Suprapubic skin (tissue), 4 donors: ENCODE results near the gene HOXA7. TPM values are rescaled to one million over a fixed set of nuclear protein-coding genes. Genes with fewer than 3 reads are reported as not detected.

ENCODE experiments used
- DNase-seq, 2 donors: peaks; one replicate each; pipeline ENCODE4 v3.0.0-alpha.2; 2019; ENCODE audit warnings: low spot score in 2 of 2
- H3K27ac ChIP-seq: fragments of 200-600 bp; sonication (generic); one replicate; pipeline ENCODE4 v1.5.1; 2019
- H3K27me3 ChIP-seq: fragments of 200-600 bp; sonication (generic); one replicate; pipeline ENCODE4 v1.5.1; 2019
- H3K36me3 ChIP-seq: fragments of 200-600 bp; sonication (generic); one replicate; pipeline ENCODE4 v1.5.1; 2019
- H3K4me1 ChIP-seq: fragments of 200-600 bp; sonication (generic); one replicate; pipeline ENCODE4 v1.5.1; 2019
- H3K4me3 ChIP-seq: fragments of 200-600 bp; sonication (generic); one replicate; pipeline ENCODE4 v1.5.1; 2019; ENCODE audit warnings: mild to moderate bottlenecking
- H3K9me3 ChIP-seq: fragments of 200-600 bp; sonication (generic); one replicate; pipeline ENCODE4 v1.5.1; 2019
- CTCF ChIP-seq, 2 donors: fragments of 200-600 bp in 1 of 2; fragments of 450-650 bp in 1 of 2; sonication (generic) in 1 of 2; IDR thresholded peaks; one replicate each; pipeline ENCODE4 v1.5.1; 2016 to 2019; ENCODE audit warnings: antibody characterized with exemption in 2 of 2, mild to moderate bottlenecking in 1 of 2, moderate library complexity in 1 of 2
- EP300 ChIP-seq: sonication (generic); formaldehyde crosslinking; IDR thresholded peaks from one replicate; pipeline ENCODE4 v1.6.1; 2017; ENCODE audit warnings: antibody characterized with exemption
- POLR2A ChIP-seq, 2 donors: fragments of 450-650 bp; IDR thresholded peaks; one replicate each; pipeline ENCODE4 v1.6.1; 2017; ENCODE audit warnings: antibody characterized with exemption in 2 of 2, mild to moderate bottlenecking in 2 of 2, moderate library complexity in 2 of 2
- POLR2AphosphoS5 ChIP-seq, 3 donors: sonication (generic); formaldehyde crosslinking; IDR thresholded peaks; one replicate each; pipeline ENCODE4 v1.6.1; 2017; ENCODE audit warnings: antibody characterized with exemption in 3 of 3
- WGBS: methylation state at CpG from one replicate; pipeline ENCODE4 v1.1.5; 2018; 5-methylcytosine and 5-hydroxymethylcytosine counted together
- total RNA-seq, 4 donors: library from RNA; depleted of rRNA; stranded (reverse); fragments of >200 nt; gene quantifications; one replicate each; pipeline ENCODE4 v1.1.0, GENCODE V29; 2016

HOXA7 gene
- total RNA-seq, 4 donors from 2014 or later, result 14.8 to 23.6 (median 17.5) TPM

GRCh38 chr7:27158436-27159265, 2.2 kb upstream of the HOXA7 start:
- H3K36me3 ChIP-seq, result no peaks in the 10 kb centered on the region
- H3K4me1 ChIP-seq, result peaks cover 77% of the 10 kb centered on the region
- H3K4me3 ChIP-seq, result peak overlapping the region; percentile 84
- WGBS, result 39% methylated on average over 33 of the region's 35 CpGs
- H3K9me3 ChIP-seq, result no peaks in the 10 kb centered on the region
- peaks cover 10% of the 10 kb centered on the region for H3K27me3 ChIP-seq
- peak; percentile 68 to 78 for DNase-seq
- H3K27ac ChIP-seq, result peak overlapping the region; percentile 97
- TF ChIP-seq CTCF (IDR thresholded peaks at IDR 0.05), result no peak
- TF ChIP-seq POLR2A (IDR thresholded peaks at IDR 0.05), result no peak
- no peak for TF ChIP-seq EP300
- no peak for TF ChIP-seq POLR2AphosphoS5 (IDR thresholded peaks at IDR 0.05)

GRCh38 chr7:27157702-27158431, 1.4 kb upstream of the HOXA7 start:
- peaks cover 79% of the 10 kb centered on the region for H3K4me1 ChIP-seq
- no peaks in the 10 kb centered on the region for H3K9me3 ChIP-seq
- H3K4me3 ChIP-seq, result peak overlapping the region; percentile 84
- peaks cover 13% of the 10 kb centered on the region for H3K27me3 ChIP-seq
- 45% methylated on average over 30 of the region's 30 CpGs for WGBS
- no peaks in the 10 kb centered on the region for H3K36me3 ChIP-seq
- H3K27ac ChIP-seq, result peak overlapping the region; percentile 97
- DNase-seq, result peak; percentile 69 to 74
- TF ChIP-seq CTCF (IDR thresholded peaks at IDR 0.05) (no peak), EP300 (no peak), POLR2A (IDR thresholded peaks at IDR 0.05) (no peak), POLR2AphosphoS5 (IDR thresholded peaks at IDR 0.05) (no peak)

- DNase-seq, result peak; percentile 71 to 74
- Histone ChIP-seq H3K36me3 (no peaks in the 10 kb centered on the region), H3K27ac (peak overlapping the region; percentile 97), H3K9me3 (no peaks in the 10 kb centered on the region), H3K4me3 (peak overlapping the region; percentile 84), H3K27me3 (peaks cover 15% of the 10 kb centered on the region), H3K4me1 (peaks cover 85% of the 10 kb centered on the region)
- WGBS, result 24% methylated on average over 23 of the region's 30 CpGs
- TF ChIP-seq EP300, result no peak
- no peak for TF ChIP-seq POLR2A (IDR thresholded peaks at IDR 0.05)
- no peak for TF ChIP-seq POLR2AphosphoS5 (IDR thresholded peaks at IDR 0.05)
- TF ChIP-seq CTCF (IDR thresholded peaks at IDR 0.05), result no peak
Observed at GRCh38 chr7:27156916-27157701, 634 bp upstream of the HOXA7 start.

- WGBS, result 3% methylated on average over 16 of the region's 63 CpGs
- H3K36me3 ChIP-seq, result no peaks in the 10 kb centered on the region
- H3K9me3 ChIP-seq, result no peaks in the 10 kb centered on the region
- peak overlapping the region; percentile 84 for H3K4me3 ChIP-seq
- H3K27me3 ChIP-seq, result peaks cover 15% of the 10 kb centered on the region
- H3K4me1 ChIP-seq, result peaks cover 86% of the 10 kb centered on the region
- DNase-seq, result peak; percentile 70 to 82
- H3K27ac ChIP-seq, result peak overlapping the region; percentile 97
- TF ChIP-seq EP300 (no peak), POLR2AphosphoS5 (IDR thresholded peaks at IDR 0.05) (peak; percentile 24 to 65 (median 53))
Observed at GRCh38 chr7:27155816-27156507, 513 bp downstream of the HOXA7 start.
